Keratinocyte (primary cell): ENCODE results near the gene DAO.

Experiments used
- EZH2 ChIP-seq: IDR thresholded peaks from one replicate; pipeline ENCODE4 v1.6.1; 2012; ENCODE audit warnings: inconsistent platforms, mild to moderate bottlenecking, low read length, moderate library complexity
- TF ChIP-seq, protein P1 (sequence below), 3 experiments: IDR thresholded peaks in 1 of 3; conservative IDR thresholded peaks in 1 of 3; optimal IDR thresholded peaks in 1 of 3; 2 replicates in 2 of 3; 3 replicates in 1 of 3; pipeline versions ENCODE3 to v1.5.1; 2011; ENCODE audit warnings: low read length in 3 of 3, mild to moderate bottlenecking in 3 of 3, moderate library complexity in 2 of 3, control low read depth in 1 of 3, inconsistent platforms in 1 of 3; ENCODE audit not compliant: insufficient read depth in 2 of 3; ENCODE audit errors: extremely low read depth in 1 of 3

DNA sequence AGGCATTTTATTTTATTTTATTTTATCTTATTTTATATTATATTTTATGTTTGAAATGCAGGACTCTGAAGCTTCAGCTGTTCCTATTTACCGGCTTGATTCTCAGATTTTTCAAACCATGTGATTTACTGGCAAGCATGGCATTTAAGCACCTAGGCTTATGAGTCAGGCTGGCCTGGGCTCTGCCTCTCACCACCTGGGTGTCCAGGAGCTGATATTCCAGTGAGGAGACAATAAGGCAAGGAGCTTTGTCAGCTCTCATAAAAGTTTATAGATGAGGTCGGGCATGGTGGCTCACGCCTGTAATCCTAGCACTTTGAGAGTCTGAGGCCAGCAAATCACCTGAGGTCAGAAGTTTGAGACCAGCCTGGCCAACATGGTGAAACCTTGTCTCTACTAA, 2.1 kb downstream of the DAO start:
- TF ChIP-seq, protein P1, sequence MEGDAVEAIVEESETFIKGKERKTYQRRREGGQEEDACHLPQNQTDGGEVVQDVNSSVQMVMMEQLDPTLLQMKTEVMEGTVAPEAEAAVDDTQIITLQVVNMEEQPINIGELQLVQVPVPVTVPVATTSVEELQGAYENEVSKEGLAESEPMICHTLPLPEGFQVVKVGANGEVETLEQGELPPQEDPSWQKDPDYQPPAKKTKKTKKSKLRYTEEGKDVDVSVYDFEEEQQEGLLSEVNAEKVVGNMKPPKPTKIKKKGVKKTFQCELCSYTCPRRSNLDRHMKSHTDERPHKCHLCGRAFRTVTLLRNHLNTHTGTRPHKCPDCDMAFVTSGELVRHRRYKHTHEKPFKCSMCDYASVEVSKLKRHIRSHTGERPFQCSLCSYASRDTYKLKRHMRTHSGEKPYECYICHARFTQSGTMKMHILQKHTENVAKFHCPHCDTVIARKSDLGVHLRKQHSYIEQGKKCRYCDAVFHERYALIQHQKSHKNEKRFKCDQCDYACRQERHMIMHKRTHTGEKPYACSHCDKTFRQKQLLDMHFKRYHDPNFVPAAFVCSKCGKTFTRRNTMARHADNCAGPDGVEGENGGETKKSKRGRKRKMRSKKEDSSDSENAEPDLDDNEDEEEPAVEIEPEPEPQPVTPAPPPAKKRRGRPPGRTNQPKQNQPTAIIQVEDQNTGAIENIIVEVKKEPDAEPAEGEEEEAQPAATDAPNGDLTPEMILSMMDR (optimal IDR thresholded peaks at IDR 0.05 in 1 of 3, IDR thresholded peaks at IDR 0.05 in 1 of 3, conservative IDR thresholded peaks at IDR 0.05 in 1 of 3; ENCODE audit: extremely low read depth in 1 of 3, insufficient read depth in 2 of 3, low read length in 3 of 3), result no peak
- TF ChIP-seq EZH2, result no peak
